GM23338 (cell line): Measurements from ENCODE around the gene CPM. TPM values are rescaled to one million over a fixed set of nuclear protein-coding genes. Genes with fewer than 3 reads are reported as not detected.

Experiments
- ATAC-seq: fragments of 200-7000 bp; cut with Tn5 transposase; 3 replicates; pipeline ENCODE4 v1.9.1; 2020
- DNase-seq: peaks from one replicate; pipeline ENCODE4 v3.0.0-alpha.2; 2015; ENCODE audit warnings: low spot score
- H2AFZ ChIP-seq: fragments of 200-600 bp; sonication (generic); 2 replicates; pipeline ENCODE4 v1.8.0; 2016; ENCODE audit warnings: antibody characterized with exemption, mild to moderate bottlenecking, moderate library complexity
- H3F3A ChIP-seq: fragments of 200-600 bp; sonication (generic); replicated peaks from 2 replicates; pipeline ENCODE4 v1.8.0; 2017; ENCODE audit warnings: antibody characterized with exemption, mixed run types, low read depth
- H3K27ac ChIP-seq: fragments of 200-600 bp; sonication (generic); 2 replicates; pipeline ENCODE4 v1.6.1; 2016; ENCODE audit warnings: low read depth
- H3K27me3 ChIP-seq: fragments of 200-600 bp; sonication (generic); 2 replicates; pipeline ENCODE4 v1.8.0; 2016; ENCODE audit warnings: mild to moderate bottlenecking, mixed run types, moderate library complexity; ENCODE audit not compliant: insufficient read depth
- H3K36me3 ChIP-seq: fragments of 200-600 bp; sonication (generic); 2 replicates; pipeline ENCODE4 v1.8.0; 2016; ENCODE audit warnings: mild to moderate bottlenecking; ENCODE audit not compliant: insufficient read depth
- H3K4me1 ChIP-seq: fragments of 200-600 bp; sonication (generic); 2 replicates; pipeline ENCODE4 v1.8.0; 2016; ENCODE audit warnings: mild to moderate bottlenecking, moderate library complexity; ENCODE audit not compliant: insufficient read depth
- H3K4me2 ChIP-seq: fragments of 200-600 bp; sonication (generic); 2 replicates; pipeline ENCODE4 v1.7.1; 2017; ENCODE audit warnings: mixed run types
- H3K4me3 ChIP-seq: fragments of 200-600 bp; sonication (generic); 2 replicates; pipeline ENCODE4 v1.6.1; 2016; ENCODE audit warnings: mixed run types
- H3K79me2 ChIP-seq: fragments of 200-600 bp; sonication (generic); replicated peaks from 2 replicates; pipeline ENCODE4 v1.8.0; 2017; ENCODE audit warnings: mild to moderate bottlenecking; ENCODE audit not compliant: insufficient read depth
- H3K9me2 ChIP-seq: fragments of 200-600 bp; sonication (generic); 2 replicates; pipeline ENCODE4 v1.8.0; 2017; ENCODE audit not compliant: insufficient read depth
- H4K20me1 ChIP-seq: fragments of 200-600 bp; sonication (generic); replicated peaks from 2 replicates; pipeline ENCODE4 v1.8.0; 2017; ENCODE audit warnings: mild to moderate bottlenecking; ENCODE audit not compliant: insufficient read depth
- H3K27ac Mint-ChIP-seq: 2 replicates; pipeline ENCODE4 v1.8.0; 2020; ENCODE audit warnings: inconsistent platforms, mild to moderate bottlenecking, moderate library complexity, mixed read lengths
- H3K27me3 Mint-ChIP-seq: 3 replicates; pipeline ENCODE4 v1.8.0; 2022; ENCODE audit warnings: low read depth, mild to moderate bottlenecking, moderate library complexity, mixed read lengths, inconsistent platforms; ENCODE audit not compliant: insufficient read depth, poor library complexity
- H3K36me3 Mint-ChIP-seq: 3 replicates; pipeline ENCODE4 v1.8.0; 2021; ENCODE audit warnings: low read depth, mild to moderate bottlenecking, inconsistent platforms, moderate library complexity, mixed read lengths
- H3K4me1 Mint-ChIP-seq: 3 replicates; pipeline ENCODE4 v1.8.0; 2020; ENCODE audit warnings: mild to moderate bottlenecking, inconsistent platforms, mixed read lengths
- H3K4me3 Mint-ChIP-seq: 3 replicates; pipeline ENCODE4 v1.8.0; 2021; ENCODE audit warnings: moderate library complexity, mild to moderate bottlenecking, inconsistent platforms, mixed read lengths
- H3K9me3 Mint-ChIP-seq: 3 replicates; pipeline ENCODE4 v1.8.0; 2020; ENCODE audit warnings: moderate library complexity, mild to moderate bottlenecking, inconsistent platforms, mixed read lengths
- CREB1 ChIP-seq: fragments of 250-450 bp; sonication (Bioruptor Pico); IDR thresholded peaks from 2 replicates; pipeline ENCODE4 v1.5.0; 2020; ENCODE audit warnings: low read depth, mild to moderate bottlenecking, moderate library complexity
- ETS1 ChIP-seq: IDR thresholded peaks from 2 replicates; pipeline ENCODE4 v1.6.1; 2016; ENCODE audit warnings: antibody characterized with exemption
- EZH2 ChIP-seq: fragments of 200-600 bp; sonication (generic); IDR thresholded peaks from one replicate; pipeline ENCODE4 v1.8.0; 2017; ENCODE audit warnings: antibody characterized with exemption, mild to moderate bottlenecking, low read depth; ENCODE audit not compliant: unreplicated experiment
- EZH2phosphoT487 ChIP-seq: fragments of 200-600 bp; sonication (generic); IDR thresholded peaks from one replicate; pipeline ENCODE4 v1.8.1; 2018; ENCODE audit warnings: antibody characterized with exemption; ENCODE audit not compliant: unreplicated experiment
- JUNB ChIP-seq: IDR thresholded peaks from one replicate; pipeline ENCODE4 v1.6.1; 2016; ENCODE audit warnings: antibody characterized with exemption; ENCODE audit not compliant: unreplicated experiment
- NANOG ChIP-seq: IDR thresholded peaks from 2 replicates; pipeline ENCODE4 v1.6.1; 2016; ENCODE audit warnings: antibody characterized with exemption, borderline replicate concordance
- POLR2AphosphoS5 ChIP-seq: IDR thresholded peaks from 2 replicates; pipeline ENCODE4 v1.6.1; 2016; ENCODE audit warnings: antibody characterized with exemption, low read depth
- STAT1 ChIP-seq: IDR thresholded peaks from one replicate; pipeline ENCODE4 v1.6.1; 2016; ENCODE audit warnings: antibody characterized with exemption; ENCODE audit not compliant: unreplicated experiment
- ZNF114 ChIP-seq: fragments of 250-450 bp; sonication (Bioruptor Pico); IDR thresholded peaks from 2 replicates; pipeline ENCODE4 v1.5.0; 2020; ENCODE audit warnings: mild to moderate bottlenecking, moderate library complexity
- ZNF331 ChIP-seq: fragments of 250-450 bp; sonication (Bioruptor Pico); IDR thresholded peaks from 2 replicates; pipeline ENCODE4 v1.5.0; 2020; ENCODE audit warnings: low read depth, mild to moderate bottlenecking, moderate library complexity
- ZNF462 ChIP-seq: fragments of 250-450 bp; sonication (Bioruptor Pico); IDR thresholded peaks from 2 replicates; pipeline ENCODE4 v1.5.0; 2020; ENCODE audit warnings: mild to moderate bottlenecking, moderate library complexity
- polyA plus RNA-seq: library from polyadenylated mRNA; unstranded; fragments of >200 nt; fragmentation: Nextera tagmentation; extraction: Ambion mirVana; gene quantifications from 2 replicates; pipeline ENCODE4 v1.2.1, GENCODE V29; 2016
- total RNA-seq: library from RNA; depleted of rRNA; stranded (reverse); fragments of >200 nt; shearing (Covaris generic); gene quantifications from 2 replicates; pipeline ENCODE4 v1.2.3, GENCODE V29; 2014

The CPM gene
- total and polyA plus RNA-seq, 2 experiments from 2014 or later = 0.37 to 5.8 TPM

- TF ChIP-seq ZNF462 (no peak), ZNF331 (CRISPR knock-in tag) (no peak), NANOG (no peak), EZH2 (no peak), CREB1 (CRISPR knock-in tag) (no peak), ETS1 (no peak)
Observed at GRCh38 chr12:68958322-68958721, 25.4 kb upstream of the CPM start (continued).

- H3K4me3 ChIP-seq = no peak overlapping the region
- no peak for TF ChIP-seq POLR2AphosphoS5
- TF ChIP-seq CREB1 (CRISPR knock-in tag) = no peak
- no peak for TF ChIP-seq ZNF331 (CRISPR knock-in tag)
- TF ChIP-seq ZNF114 (CRISPR knock-in tag) = no peak
- no peak for TF ChIP-seq EZH2phosphoT487
- TF ChIP-seq STAT1 = no peak
- TF ChIP-seq JUNB = no peak
- TF ChIP-seq NANOG = no peak
- TF ChIP-seq ETS1 = no peak
Observed at GRCh38 chr12:68957273-68957672, 24.3 kb upstream of the CPM start.

More at GRCh38 chr12:68957273-68957672, 24.3 kb upstream of the CPM start:
- H3K4me1 ChIP-seq = no peaks in the 10 kb centered on the region
- H3K36me3 ChIP-seq = no peaks in the 10 kb centered on the region
- no peaks in the 10 kb centered on the region for H3K9me2 ChIP-seq
- ATAC-seq (no peak), DNase-seq (no peak)
- H3F3A ChIP-seq = no peaks in the 10 kb centered on the region
- Mint-ChIP-seq H3K4me3 (no peak overlapping the region), H3K27ac (no peak overlapping the region), H3K36me3 (peaks cover 12% of the 10 kb centered on the region), H3K4me1 (no peaks in the 10 kb centered on the region), H3K9me3 (peaks cover 16% of the 10 kb centered on the region), H3K27me3 (no peaks in the 10 kb centered on the region)
- no peaks in the 10 kb centered on the region for H3K79me2 ChIP-seq
- no peaks in the 10 kb centered on the region for H4K20me1 ChIP-seq
- H3K27me3 ChIP-seq = no peaks in the 10 kb centered on the region
- H2AFZ ChIP-seq = no peak overlapping the region
- H3K27ac ChIP-seq = no peak overlapping the region
- H3K4me2 ChIP-seq = no peak overlapping the region
